Stimulated activated CD4-positive, alpha-beta T cell treated with anti-CD3 and anti-CD28 coated beads, TNF-alpha, amount 100 ng/mL, for 1 hour (primary cell): ENCODE measurements around the gene DAB2.

ENCODE experiments used
- DNase-seq, 3 donors: peaks; one replicate each; pipeline ENCODE4 v3.0.0-alpha.2; 2020; ENCODE audit warnings: low read depth in 3 of 3, low spot score in 1 of 3

DAB2 gene

GRCh38 chr5:39448506-39449128 is 23.8 kb upstream of the DAB2 start:
- no peak for DNase-seq

- no peak for DNase-seq
These were observed 23.2 kb upstream of the DAB2 start for GRCh38 chr5:39447968-39448367.

GRCh38 chr5:39447059-39447458 is 22.3 kb upstream of the DAB2 start:
- no peak for DNase-seq

GRCh38 chr5:39446231-39446630 is 21.5 kb upstream of the DAB2 start:
- no peak for DNase-seq

- DNase-seq, result no peak
These were observed 19.1 kb upstream of the DAB2 start for GRCh38 chr5:39443911-39444310.

- DNase-seq, result no peak
These were observed 18.2 kb upstream of the DAB2 start for GRCh38 chr5:39442991-39443390.

GRCh38 chr5:39441838-39442237 is 17.1 kb upstream of the DAB2 start:
- DNase-seq, result no peak

- DNase-seq, result no peak
These were observed 16.3 kb upstream of the DAB2 start for GRCh38 chr5:39440958-39441624.

- no peak for DNase-seq
These were observed 15.6 kb upstream of the DAB2 start for GRCh38 chr5:39440192-39440957.

- no peak for DNase-seq
These were observed 14.9 kb upstream of the DAB2 start for GRCh38 chr5:39439582-39440162.

GRCh38 chr5:39437467-39437866 is 12.7 kb upstream of the DAB2 start:
- no peak for DNase-seq

- DNase-seq, result no peak
These were observed 9.1 kb upstream of the DAB2 start for GRCh38 chr5:39433848-39434247.

- DNase-seq, result no peak
These were observed 8.1 kb upstream of the DAB2 start for GRCh38 chr5:39432696-39433530.

GRCh38 chr5:39430461-39430860 is 5.7 kb upstream of the DAB2 start:
- no peak for DNase-seq

- DNase-seq, result no peak
These were observed 3.9 kb upstream of the DAB2 start for GRCh38 chr5:39428640-39429039.

GRCh38 chr5:39427633-39428032 is 2.9 kb upstream of the DAB2 start:
- no peak for DNase-seq

- no peak for DNase-seq
These were observed 2.4 kb upstream of the DAB2 start for GRCh38 chr5:39427229-39427628.

GRCh38 chr5:39426746-39427105 is 1.9 kb upstream of the DAB2 start:
- DNase-seq, result no peak

GRCh38 chr5:39426051-39426745 is 1.4 kb upstream of the DAB2 start:
- no peak for DNase-seq

- DNase-seq, result no peak
These were observed 1.4 kb downstream of the DAB2 start for GRCh38 chr5:39423331-39423751.
